ENCODE measurements around the gene PIM2.

DNA sequence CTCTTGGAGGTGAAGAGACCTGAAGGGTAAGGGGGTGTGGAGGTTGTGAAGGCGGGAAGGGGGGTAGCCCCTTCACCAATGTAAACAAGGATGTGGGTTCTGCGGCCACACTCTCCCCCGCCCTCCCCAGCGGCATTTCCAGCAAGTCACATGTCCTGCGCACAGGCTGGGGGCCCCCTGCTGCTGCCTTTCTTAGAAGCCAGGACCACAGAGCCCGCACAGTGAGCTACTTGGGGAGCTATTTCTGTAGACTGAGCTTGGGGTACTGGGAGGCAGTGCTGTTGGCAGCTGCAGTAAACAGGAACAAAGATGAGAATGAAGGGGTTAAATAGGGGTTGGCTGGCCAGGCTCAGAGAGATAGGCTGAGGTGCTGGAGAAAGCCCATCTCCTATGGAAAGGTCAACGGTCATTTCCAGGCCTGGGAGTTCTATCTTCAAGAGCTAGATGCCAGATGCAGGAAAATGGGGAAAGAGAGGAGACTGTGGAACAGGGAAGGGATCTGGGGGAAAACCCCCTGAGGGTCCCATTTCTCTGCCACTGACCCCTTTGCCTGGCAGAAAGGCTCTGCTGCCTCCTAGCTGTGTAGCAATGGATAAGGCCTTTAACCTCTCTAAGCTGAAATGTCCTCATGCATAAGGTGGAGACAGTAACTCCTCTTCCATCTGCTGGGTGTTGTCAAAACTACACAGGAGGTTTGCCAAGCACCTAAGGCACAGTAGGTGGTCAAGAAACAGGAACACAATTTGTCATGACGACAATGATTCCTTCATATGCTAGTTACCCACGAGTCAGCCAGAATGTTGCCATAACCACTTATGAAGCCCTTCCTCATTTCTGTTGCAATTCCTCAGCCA is 18.5 kb upstream of the PIM2 start:
- TF ChIP-seq, protein P1, sequence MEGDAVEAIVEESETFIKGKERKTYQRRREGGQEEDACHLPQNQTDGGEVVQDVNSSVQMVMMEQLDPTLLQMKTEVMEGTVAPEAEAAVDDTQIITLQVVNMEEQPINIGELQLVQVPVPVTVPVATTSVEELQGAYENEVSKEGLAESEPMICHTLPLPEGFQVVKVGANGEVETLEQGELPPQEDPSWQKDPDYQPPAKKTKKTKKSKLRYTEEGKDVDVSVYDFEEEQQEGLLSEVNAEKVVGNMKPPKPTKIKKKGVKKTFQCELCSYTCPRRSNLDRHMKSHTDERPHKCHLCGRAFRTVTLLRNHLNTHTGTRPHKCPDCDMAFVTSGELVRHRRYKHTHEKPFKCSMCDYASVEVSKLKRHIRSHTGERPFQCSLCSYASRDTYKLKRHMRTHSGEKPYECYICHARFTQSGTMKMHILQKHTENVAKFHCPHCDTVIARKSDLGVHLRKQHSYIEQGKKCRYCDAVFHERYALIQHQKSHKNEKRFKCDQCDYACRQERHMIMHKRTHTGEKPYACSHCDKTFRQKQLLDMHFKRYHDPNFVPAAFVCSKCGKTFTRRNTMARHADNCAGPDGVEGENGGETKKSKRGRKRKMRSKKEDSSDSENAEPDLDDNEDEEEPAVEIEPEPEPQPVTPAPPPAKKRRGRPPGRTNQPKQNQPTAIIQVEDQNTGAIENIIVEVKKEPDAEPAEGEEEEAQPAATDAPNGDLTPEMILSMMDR (conservative IDR thresholded peaks at IDR 0.05): no peak
- TF ChIP-seq ZFX (IDR thresholded peaks at IDR 0.05): no peak
